Transverse colon (tissue), 4 donors: ENCODE results near the gene HSPG2. TPM values are rescaled to one million over a fixed set of nuclear protein-coding genes. Genes with fewer than 3 reads are reported as not detected.

Experiments used
- DNase-seq: peaks from one replicate; pipeline ENCODE4 v3.0.0-alpha.2; 2019
- H3K27ac ChIP-seq, 4 donors: fragments of 200-600 bp; sonication (generic); 2 replicates each; pipeline ENCODE4 v1.5.1; 2016 to 2018; ENCODE audit warnings: inconsistent platforms in 4 of 4
- H3K27me3 ChIP-seq: fragments of 200-600 bp; sonication (generic); 2 replicates; pipeline ENCODE4 v1.5.1; 2017; ENCODE audit warnings: inconsistent platforms
- H3K36me3 ChIP-seq, 4 donors: fragments of 200-600 bp; sonication (generic); 2 replicates each; pipeline ENCODE4 v1.5.1; 2017 to 2019; ENCODE audit warnings: inconsistent platforms in 4 of 4
- H3K4me1 ChIP-seq, 4 donors: fragments of 200-600 bp; sonication (generic); 2 replicates each; pipeline ENCODE4 v1.5.1; 2017 to 2020; ENCODE audit warnings: inconsistent platforms in 4 of 4
- H3K4me3 ChIP-seq, 4 donors: fragments of 200-600 bp; sonication (generic); 1 replicate in 1 of 4; 2 replicates in 3 of 4; pipeline versions ENCODE4 v1.5.1 to v1.6.1; 2017 to 2019; ENCODE audit warnings: inconsistent platforms in 4 of 4
- H3K9me3 ChIP-seq, 2 donors: fragments of 200-600 bp; sonication (generic); 2 replicates each; pipeline ENCODE4 v1.5.1; 2017 to 2019; ENCODE audit warnings: inconsistent platforms in 2 of 2
- EP300 ChIP-seq: sonication (generic); formaldehyde crosslinking; IDR thresholded peaks from one replicate; pipeline ENCODE4 v1.6.1; 2017; ENCODE audit warnings: antibody characterized with exemption, low read depth
- POLR2A ChIP-seq: fragments of 450-650 bp; IDR thresholded peaks from one replicate; pipeline ENCODE4 v1.6.1; 2016; ENCODE audit warnings: antibody characterized with exemption, mild to moderate bottlenecking, moderate library complexity
- POLR2AphosphoS5 ChIP-seq, 3 donors: sonication (generic); formaldehyde crosslinking; IDR thresholded peaks; one replicate each; pipeline ENCODE4 v1.6.1; 2016; ENCODE audit warnings: antibody characterized with exemption in 3 of 3
- WGBS, 2 donors: methylation state at CpG; one replicate each; pipeline ENCODE4 v1.1.5; 2018; ENCODE audit warnings: low coverage in 1 of 2; 5-methylcytosine and 5-hydroxymethylcytosine counted together
- in situ Hi-C, 4 donors: fragments of 200-750 bp; cut with MboI; loops; one replicate each; pipeline versions ENCODE4 v1.15.0 to v1.15.1; 2017; ENCODE audit warnings: low sequenced_read_pairs in 3 of 4, low pct_ligation_motif_present in 1 of 4, low pct_unique_long_range_greater_than_20kb in 1 of 4
- intact Hi-C: fragments of 100-400 bp; cut with DNase I; formaldehyde crosslinking; loops from one replicate; pipeline ENCODE4 v1.15.1; 2023; ENCODE audit warnings: low total_unique reads
- total RNA-seq, 4 donors: library from RNA; depleted of rRNA; stranded (reverse); fragments of >200 nt; gene quantifications; one replicate each; pipeline ENCODE4 v1.1.0, GENCODE V29; 2016
- TF ChIP-seq, protein P1 (sequence below), 5 experiments: fragments of 200-600 bp in 3 of 5; fragments of 450-650 bp in 2 of 5; sonication (generic) in 3 of 5; IDR thresholded peaks; 1 replicate in 2 of 5; 2 replicates in 3 of 5; pipeline ENCODE4 v1.5.1; 2016 to 2017; ENCODE audit warnings: antibody characterized with exemption in 5 of 5, inconsistent platforms in 3 of 5, mild to moderate bottlenecking in 2 of 5, moderate library complexity in 1 of 5

Gene HSPG2
- total RNA-seq, 4 donors from 2014 or later, result 107 to 343 (median 228) TPM

- DNase-seq, result no peak
- H3K9me3 ChIP-seq, result no peaks in the 10 kb centered on the region
- in situ Hi-C loops (no loop called here), intact Hi-C loops (no loop called here)
- H3K4me3 ChIP-seq, result no peak overlapping the region
- WGBS, 2 donors, result 88% methylated on average over 31 of the region's 36 CpGs; no CpG with 5 or more reads in 1 of the 2 donors
- TF ChIP-seq POLR2A (no peak), POLR2AphosphoS5 (IDR thresholded peaks at IDR 0.05) (no peak), EP300 (no peak)
- TF ChIP-seq, protein P1, sequence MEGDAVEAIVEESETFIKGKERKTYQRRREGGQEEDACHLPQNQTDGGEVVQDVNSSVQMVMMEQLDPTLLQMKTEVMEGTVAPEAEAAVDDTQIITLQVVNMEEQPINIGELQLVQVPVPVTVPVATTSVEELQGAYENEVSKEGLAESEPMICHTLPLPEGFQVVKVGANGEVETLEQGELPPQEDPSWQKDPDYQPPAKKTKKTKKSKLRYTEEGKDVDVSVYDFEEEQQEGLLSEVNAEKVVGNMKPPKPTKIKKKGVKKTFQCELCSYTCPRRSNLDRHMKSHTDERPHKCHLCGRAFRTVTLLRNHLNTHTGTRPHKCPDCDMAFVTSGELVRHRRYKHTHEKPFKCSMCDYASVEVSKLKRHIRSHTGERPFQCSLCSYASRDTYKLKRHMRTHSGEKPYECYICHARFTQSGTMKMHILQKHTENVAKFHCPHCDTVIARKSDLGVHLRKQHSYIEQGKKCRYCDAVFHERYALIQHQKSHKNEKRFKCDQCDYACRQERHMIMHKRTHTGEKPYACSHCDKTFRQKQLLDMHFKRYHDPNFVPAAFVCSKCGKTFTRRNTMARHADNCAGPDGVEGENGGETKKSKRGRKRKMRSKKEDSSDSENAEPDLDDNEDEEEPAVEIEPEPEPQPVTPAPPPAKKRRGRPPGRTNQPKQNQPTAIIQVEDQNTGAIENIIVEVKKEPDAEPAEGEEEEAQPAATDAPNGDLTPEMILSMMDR (IDR thresholded peaks at IDR 0.05), result no peak
- H3K4me1 ChIP-seq, result no peaks in the 10 kb centered on the region
- no peak overlapping the region for H3K27ac ChIP-seq
- no peaks in the 10 kb centered on the region for H3K27me3 ChIP-seq
- peaks cover 0 to 24% (median 12%) of the 10 kb centered on the region in 4 donors for H3K36me3 ChIP-seq
Measured at GRCh38 chr1:21884456-21885235, 52.5 kb downstream of the HSPG2 start.

GRCh38 chr1:21882721-21883415 lies 54.2 kb downstream of the HSPG2 start:
- no peaks in the 10 kb centered on the region for H3K27me3 ChIP-seq
- no peak overlapping the region for H3K4me3 ChIP-seq
- peak overlapping the region in 1 of 4 donors; percentile 13 for H3K27ac ChIP-seq
- H3K36me3 ChIP-seq, result peaks cover 0 to 33% (median 12%) of the 10 kb centered on the region in 4 donors
- WGBS, 2 donors, result 87% methylated on average over 11 of the region's 11 CpGs; no CpG with 5 or more reads in 1 of the 2 donors
- intact Hi-C loops (no loop called here), in situ Hi-C loops (no loop called here)
- H3K4me1 ChIP-seq, result no peaks in the 10 kb centered on the region
- TF ChIP-seq POLR2AphosphoS5 (IDR thresholded peaks at IDR 0.05) (no peak), POLR2A (no peak), EP300 (no peak)
- TF ChIP-seq, protein P1 (IDR thresholded peaks at IDR 0.05), result no peak
- no peaks in the 10 kb centered on the region for H3K9me3 ChIP-seq
- no peak for DNase-seq

DNA sequence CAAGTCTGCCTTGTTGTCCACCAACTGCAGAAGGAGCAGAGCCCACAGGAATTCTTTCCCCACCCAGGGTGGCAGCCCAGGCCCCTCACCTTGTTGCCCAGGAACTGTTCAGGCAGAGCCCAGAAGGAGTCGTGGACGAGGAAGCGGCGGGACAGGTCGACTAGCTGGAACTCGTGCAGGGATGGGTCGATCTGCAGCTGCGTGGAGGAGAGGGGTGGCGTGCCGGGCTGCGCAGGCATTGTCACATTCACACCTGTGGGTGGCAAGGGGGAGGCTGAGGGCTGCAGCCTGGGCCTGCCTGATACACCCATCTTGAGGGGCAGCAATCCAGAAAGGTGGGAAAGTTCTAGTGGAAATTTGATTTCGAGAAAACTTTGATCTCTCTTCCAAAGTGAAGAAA lies 55.9 kb downstream of the HSPG2 start:
- intact Hi-C loops (no loop called here), in situ Hi-C loops (no loop called here)
- H3K27ac ChIP-seq, result no peak overlapping the region
- H3K27me3 ChIP-seq, result no peaks in the 10 kb centered on the region
- TF ChIP-seq, protein P1 (IDR thresholded peaks at IDR 0.05), result no peak
- TF ChIP-seq POLR2A (no peak), POLR2AphosphoS5 (IDR thresholded peaks at IDR 0.05) (no peak), EP300 (no peak)
- 95 to 100% methylated on average over 1 to 12 of the region's 12 CpGs for WGBS, 2 donors
- DNase-seq, result no peak
- H3K36me3 ChIP-seq, result peaks cover 0 to 39% (median 12%) of the 10 kb centered on the region in 4 donors
- no peak overlapping the region for H3K4me3 ChIP-seq
- H3K9me3 ChIP-seq, result no peaks in the 10 kb centered on the region
- no peaks in the 10 kb centered on the region for H3K4me1 ChIP-seq

- Histone ChIP-seq H3K27ac (no peak overlapping the region), H3K27me3 (no peaks in the 10 kb centered on the region), H3K4me1 (no peaks in the 10 kb centered on the region), H3K36me3 (peaks cover 0 to 43% (median 9%) of the 10 kb centered on the region in 4 donors), H3K4me3 (no peak overlapping the region), H3K9me3 (no peaks in the 10 kb centered on the region)
- DNase-seq, result no peak
- TF ChIP-seq, protein P1 (IDR thresholded peaks at IDR 0.05), result no peak
- TF ChIP-seq POLR2A (no peak), POLR2AphosphoS5 (IDR thresholded peaks at IDR 0.05) (no peak), EP300 (no peak)
- in situ Hi-C loops, result no loop called here
- WGBS, 2 donors, result 92% methylated on average over 16 of the region's 16 CpGs; no CpG with 5 or more reads in 1 of the 2 donors
- intact Hi-C loops, result no loop called here
Measured at GRCh38 chr1:21880619-21880970, 56.5 kb downstream of the HSPG2 start.
